ENCODE measurements around the gene PKLR. TPM values are rescaled to one million over a fixed set of nuclear protein-coding genes. Genes with fewer than 3 reads are reported as not detected.

Gene PKLR
- total and polyA plus RNA-seq, 2 of the 8 experiments (the other 6 are each of a cell fraction or from before 2014, with no cell fraction given) = 2.3 to 7.5 TPM

- Histone ChIP-seq H2BK15ac (ENCODE audit: low read length) (0 out of 2 replicates have a peak overlapping the region, but pooled peaks have one; percentile 29), H3K9me3 (ENCODE audit: insufficient read depth in 2 of 2, low read depth in 1 of 2, low read length in 1 of 2) (no peaks in the 10 kb centered on the region), H3K79me2 (ENCODE audit: control insufficient read depth in 1 of 2, insufficient read depth in 2 of 2, low read length in 2 of 2) (peaks cover 0 to 4% of the 10 kb centered on the region in 2 experiments; a peak in 1 of 4 replicates), H4K91ac (replicated peaks; ENCODE audit: insufficient read length, low read length) (no peak overlapping the region), H3K79me1 (ENCODE audit: low read depth, low read length) (peaks cover 4% of the 10 kb centered on the region), H3K4me2 (ENCODE audit: insufficient read depth in 1 of 2, low read depth in 2 of 2, low read length in 2 of 2) (peak overlapping the region; percentile 73 to 97), H3K27me3 (replicated peaks in 1 of 4; ENCODE audit: control insufficient read depth in 3 of 4, extremely low read depth in 1 of 4, insufficient read depth in 3 of 4, low read length in 3 of 4) (peaks cover 0 to 5% (median 3%) of the 10 kb centered on the region in 4 experiments; a peak in 4 of 7 replicates), H3K4me1 (replicated peaks in 1 of 4; ENCODE audit: control insufficient read depth in 3 of 4, insufficient read depth in 4 of 4, low read length in 3 of 4) (peaks cover 8 to 26% (median 14%) of the 10 kb centered on the region in 4 experiments; a peak in 6 of 7 replicates), H4K8ac (ENCODE audit: extremely low read depth, insufficient read depth, low read length) (peak overlapping the region; percentile 22; the same call in 1 of the 2 replicates), H3K4ac (replicated peaks; ENCODE audit: insufficient read length, low read depth, low read length) (peak overlapping the region; percentile 44), H3K27ac (ENCODE audit: low read depth, low read length) (no peak overlapping the region), H2BK12ac (ENCODE audit: low read depth, low read length) (no peak overlapping the region), H4K20me1 (replicated peaks in 1 of 2; ENCODE audit: control insufficient read depth in 1 of 2, insufficient read depth in 2 of 2, low read length in 2 of 2) (peaks cover 8 to 20% of the 10 kb centered on the region in 2 experiments), H3K9ac (replicated peaks in 1 of 4; ENCODE audit: extremely low read depth in 1 of 4, low read depth in 3 of 4, low read length in 3 of 4) (no peak overlapping the region), H3K23ac (ENCODE audit: insufficient read length) (no peak overlapping the region), H3K4me3 (ENCODE audit: extremely low read depth in 1 of 4, insufficient read depth in 2 of 4, low read depth in 3 of 4, low read length in 4 of 4) (peak overlapping the region; percentile 65 to 94 (median 84); a peak in 7 of 8 replicates), H2BK5ac (ENCODE audit: low read depth, low read length) (peak overlapping the region; percentile 35; the same call in 1 of the 2 replicates), H2AFZ (ENCODE audit: low read length) (no peak overlapping the region), H2BK120ac (replicated peaks; ENCODE audit: low read depth, low read length) (no peak overlapping the region), H3K18ac (ENCODE audit: extremely low read depth, low read length) (no peak overlapping the region; the same call in 1 of the 2 replicates), H3K36me3 (ENCODE audit: control insufficient read depth in 2 of 4, insufficient read depth in 4 of 4, low read length in 3 of 4) (peaks cover 4 to 28% (median 16%) of the 10 kb centered on the region in 4 experiments; a peak in 6 of 8 replicates), H3K23me2 (ENCODE audit: low read depth, low read length) (peaks cover 16% of the 10 kb centered on the region; the same call in 1 of the 2 replicates), H4K5ac (ENCODE audit: insufficient read length, low read depth, low read length) (no peak overlapping the region), H2BK20ac (ENCODE audit: low read length) (no peak overlapping the region), H3K14ac (ENCODE audit: insufficient read length) (no peak overlapping the region), H2AK5ac (ENCODE audit: low read depth, low read length) (no peak overlapping the region; the same call in 1 of the 2 replicates), H3K56ac (replicated peaks; ENCODE audit: insufficient read length, low read depth, low read length) (no peak overlapping the region)
- CTCF ChIA-PET (ENCODE audit: partially characterized antibody) = interaction anchor here (0.6 to 15.0 kb wide), 16 partner anchors 15 to 282 kb away, joined by 3 to 227 read pairs (median 5); partner anchors contain the start of genes CLK2, ENTREP3, FDPS and HCN3
- FAIRE-seq (no peak), DNase-seq (ENCODE audit: low read depth in 1 of 2, low spot score in 2 of 2) (peak in 1 of 2 experiments; percentile 55)
- TF ChIP-seq SP2 (IDR thresholded peaks at IDR 0.05; ENCODE audit: low read length) = no peak
- no peak for TF ChIP-seq RBBP5 (IDR thresholded peaks at IDR 0.05; ENCODE audit: borderline replicate concordance, low read depth, low read length)
- TF ChIP-seq MAX (IDR thresholded peaks at IDR 0.05) = no peak
- POLR2A ChIA-PET (ENCODE audit: partially characterized antibody) = interaction anchor here (0.6 to 4.0 kb wide), 21 partner anchors 9 to 127 kb away, joined by 3 to 21 read pairs (median 4); partner anchors contain the start of genes CLK2, HCN3, MTX1 and SCAMP3
- WGBS, 2 experiments (ENCODE audit: extremely low coverage in 1 of 2, insufficient coverage in 1 of 2, insufficient read length in 1 of 2, insufficient replicate concordance in 2 of 2, low coverage in 1 of 2, low lambda C conversion rate in 2 of 2, missing lambda C conversion rate in 1 of 2) = 48% methylated on average over 27 of the region's 27 CpGs; no CpG with 5 or more reads in 1 of the 2 experiments
Observed at GRCh38 chr1:155321639-155322503, 20.6 kb upstream of the PKLR start.

Data from H1 (cell line).